ENCODE measurements around the gene SENP5. TPM values are rescaled to one million over a fixed set of nuclear protein-coding genes. Genes with fewer than 3 reads are reported as not detected.

The SENP5 gene
- total RNA-seq, 4 donors from 2014 or later: 43.7 to 45.4 (median 44.1) TPM

DNA sequence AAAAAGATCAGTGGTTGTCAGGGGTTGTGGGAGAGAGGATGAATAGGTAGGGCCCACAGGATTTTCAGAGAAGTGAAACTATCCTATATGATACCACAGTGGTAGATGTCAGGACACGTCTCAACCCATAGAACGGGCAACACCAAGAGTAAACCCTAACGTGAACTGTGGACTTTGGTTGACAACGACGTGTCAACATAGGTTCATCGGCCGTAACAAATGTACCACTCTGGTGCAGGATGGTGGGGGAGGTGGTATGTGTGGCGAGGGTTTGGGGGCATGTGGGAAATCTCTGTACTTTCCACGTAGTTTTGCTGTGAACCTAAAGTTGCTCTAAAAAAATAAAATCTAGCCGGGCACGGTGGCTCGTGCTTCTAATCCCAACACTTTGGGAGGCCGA is 113.9 kb downstream of the SENP5 start:
- Histone ChIP-seq H3K4me1 (peaks cover 0 to 8% (median 4%) of the 10 kb centered on the region in 4 donors), H3K27ac (replicated peaks in 1 of 4) (no peak overlapping the region), H3K36me3 (no peaks in the 10 kb centered on the region), H3K4me3 (no peak overlapping the region), H3K9me3 (peaks cover 0 to 8% (median 0%) of the 10 kb centered on the region in 4 donors), H3K27me3 (peaks cover 0 to 20% (median 0%) of the 10 kb centered on the region in 4 donors)
- TF ChIP-seq POLR2A (IDR thresholded peaks at IDR 0.05; ENCODE audit: low read depth): no peak
- no peak for TF ChIP-seq POLR2AphosphoS5 (IDR thresholded peaks at IDR 0.05)
- TF ChIP-seq, protein P1, sequence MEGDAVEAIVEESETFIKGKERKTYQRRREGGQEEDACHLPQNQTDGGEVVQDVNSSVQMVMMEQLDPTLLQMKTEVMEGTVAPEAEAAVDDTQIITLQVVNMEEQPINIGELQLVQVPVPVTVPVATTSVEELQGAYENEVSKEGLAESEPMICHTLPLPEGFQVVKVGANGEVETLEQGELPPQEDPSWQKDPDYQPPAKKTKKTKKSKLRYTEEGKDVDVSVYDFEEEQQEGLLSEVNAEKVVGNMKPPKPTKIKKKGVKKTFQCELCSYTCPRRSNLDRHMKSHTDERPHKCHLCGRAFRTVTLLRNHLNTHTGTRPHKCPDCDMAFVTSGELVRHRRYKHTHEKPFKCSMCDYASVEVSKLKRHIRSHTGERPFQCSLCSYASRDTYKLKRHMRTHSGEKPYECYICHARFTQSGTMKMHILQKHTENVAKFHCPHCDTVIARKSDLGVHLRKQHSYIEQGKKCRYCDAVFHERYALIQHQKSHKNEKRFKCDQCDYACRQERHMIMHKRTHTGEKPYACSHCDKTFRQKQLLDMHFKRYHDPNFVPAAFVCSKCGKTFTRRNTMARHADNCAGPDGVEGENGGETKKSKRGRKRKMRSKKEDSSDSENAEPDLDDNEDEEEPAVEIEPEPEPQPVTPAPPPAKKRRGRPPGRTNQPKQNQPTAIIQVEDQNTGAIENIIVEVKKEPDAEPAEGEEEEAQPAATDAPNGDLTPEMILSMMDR (IDR thresholded peaks at IDR 0.05): no peak
- TF ChIP-seq EP300 (IDR thresholded peaks at IDR 0.05): no peak
- DNase-seq (ENCODE audit: extremely low spot score): no peak
- intact Hi-C loops (cut with DNase I): no loop called here
- WGBS: 93% methylated on average over 13 of the region's 13 CpGs

DNA sequence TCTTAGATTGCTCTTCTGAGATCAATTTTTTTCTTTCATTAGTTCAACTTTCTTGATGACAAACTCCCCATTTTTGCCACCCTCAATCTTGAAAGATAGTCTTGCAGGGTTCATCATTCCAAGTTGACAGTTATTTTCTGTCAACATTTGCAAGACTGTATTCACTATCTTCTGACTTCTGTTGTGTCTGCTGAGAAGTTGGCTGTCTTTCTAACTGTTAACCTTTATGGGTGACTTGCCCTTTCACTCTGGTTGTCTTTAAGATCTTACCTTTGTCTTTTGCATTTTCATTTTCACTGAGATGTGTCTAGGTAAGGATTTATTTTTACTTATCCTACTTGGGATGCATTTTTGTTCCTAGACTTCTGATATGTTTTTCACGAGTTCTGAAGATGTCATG is 115.5 kb downstream of the SENP5 start:
- intact Hi-C loops (cut with DNase I): no loop called here
- Histone ChIP-seq H3K4me3 (no peak overlapping the region), H3K27me3 (peaks cover 0 to 24% (median 0%) of the 10 kb centered on the region in 4 donors), H3K27ac (replicated peaks in 1 of 4) (no peak overlapping the region), H3K4me1 (peaks cover 0 to 8% (median 4%) of the 10 kb centered on the region in 4 donors), H3K9me3 (peaks cover 0 to 8% (median 0%) of the 10 kb centered on the region in 4 donors), H3K36me3 (no peaks in the 10 kb centered on the region)
- 90% methylated on average over 1 of the region's 1 CpG for WGBS
- DNase-seq (ENCODE audit: extremely low spot score): no peak
- TF ChIP-seq POLR2A (IDR thresholded peaks at IDR 0.05; ENCODE audit: low read depth) (no peak), EP300 (IDR thresholded peaks at IDR 0.05) (no peak), POLR2AphosphoS5 (IDR thresholded peaks at IDR 0.05) (no peak)
- TF ChIP-seq, protein P1 (IDR thresholded peaks at IDR 0.05): no peak

Other genes with a start within 250 kb of the SENP5 start
- 1 to 10 TPM; 6.2 to 8.5 (median 7.3) TPM for gene NRROS, start 228.2 kb upstream of the SENP5 start, total RNA-seq
- 1 to 10 TPM; 1.5 to 4.0 (median 3.3) TPM for gene CEP19, start 155.7 kb upstream of the SENP5 start, total RNA-seq
- 10 to 100 TPM; 23.0 to 31.6 (median 25.2) TPM for gene PIGX, start 155.5 kb upstream of the SENP5 start, total RNA-seq
- 10 to 100 TPM; 47.2 to 52.4 (median 51.6) TPM for gene PAK2, start 128.1 kb upstream of the SENP5 start, total RNA-seq
- 10 to 100 TPM; 37.8 to 54.3 (median 45.8) TPM for gene NCBP2, start 74.6 kb downstream of the SENP5 start, total RNA-seq
- 10 to 100 TPM; 12.9 to 18.2 (median 15.4) TPM for gene PIGZ, start 100.9 kb downstream of the SENP5 start, total RNA-seq
- gene MELTF, start 161.9 kb downstream of the SENP5 start, total RNA-seq: 1 to 10 TPM; 3.6 to 9.1 (median 4.5) TPM

Measured in esophagus muscularis mucosa (tissue), 4 donors.